GM19324 (cell line): ENCODE data around the gene NPIPA1.
"Not testable (repeated sequence)": the region's sequence is repeated elsewhere in the genome, so short reads cannot be mapped to it uniquely, and the experiment has no call there.

Source experiments
- ATAC-seq: cut with Tn5 transposase; IDR thresholded peaks from one replicate; pipeline ENCODE4 v1.9.1; 2021; ENCODE audit warnings: mild to moderate bottlenecking, moderate library complexity; ENCODE audit not compliant: unreplicated experiment, low FRiP score

The NPIPA1 gene

GRCh38 chr16:14937143-14937542 is at the start of gene NPIPA1:
Gene NPIPA1 (plus strand): TSS chr16:14937443. CDS start chr16:14937443, 0 bp downstream.
- not testable (repeated sequence) for ATAC-seq

DNA sequence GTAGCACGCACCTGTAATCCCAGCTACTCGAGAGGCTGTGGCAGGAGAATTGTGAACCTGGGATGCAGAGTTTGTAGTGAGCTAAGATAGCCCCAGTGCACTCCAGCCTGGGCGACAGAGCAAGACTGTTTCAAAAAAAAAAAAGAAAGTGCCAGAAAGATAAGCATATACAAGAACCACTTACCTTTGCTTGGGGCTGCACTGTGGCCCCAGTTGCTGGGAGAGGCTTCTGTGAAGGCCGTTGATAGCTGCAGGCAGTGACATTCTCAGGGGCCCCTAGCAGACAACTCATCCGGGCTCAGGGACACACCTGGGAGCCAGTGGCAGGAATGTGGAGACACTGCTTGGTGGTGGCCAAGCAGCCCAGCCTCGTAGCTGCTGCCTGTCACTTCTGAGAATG is 45.1 kb upstream of the NPIPA1 start:
- not testable (repeated sequence) for ATAC-seq

DNA sequence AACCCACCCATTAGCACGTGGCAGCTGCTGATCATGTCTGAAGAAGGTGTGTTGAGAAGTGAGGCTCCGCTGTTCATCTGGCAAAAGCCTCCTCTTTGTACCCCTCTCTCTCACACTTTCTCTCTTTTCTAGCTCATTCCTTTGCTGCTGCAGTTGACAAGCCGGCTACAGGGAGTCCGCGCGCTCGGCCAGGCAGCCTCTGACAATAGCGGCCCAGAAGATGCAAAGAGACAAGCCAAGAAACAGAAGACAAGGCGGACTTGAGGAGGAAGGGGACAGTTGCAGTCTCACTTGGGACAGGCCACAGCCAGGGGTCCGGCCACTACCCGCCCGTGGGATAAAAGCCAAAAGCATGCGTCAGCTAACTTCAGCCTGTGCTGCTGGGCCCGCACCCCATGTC is 41.9 kb upstream of the NPIPA1 start:
- ATAC-seq: not testable (repeated sequence)

GRCh38 chr16:14896023-14896422 is 41.2 kb upstream of the NPIPA1 start:
- not testable (repeated sequence) for ATAC-seq

DNA sequence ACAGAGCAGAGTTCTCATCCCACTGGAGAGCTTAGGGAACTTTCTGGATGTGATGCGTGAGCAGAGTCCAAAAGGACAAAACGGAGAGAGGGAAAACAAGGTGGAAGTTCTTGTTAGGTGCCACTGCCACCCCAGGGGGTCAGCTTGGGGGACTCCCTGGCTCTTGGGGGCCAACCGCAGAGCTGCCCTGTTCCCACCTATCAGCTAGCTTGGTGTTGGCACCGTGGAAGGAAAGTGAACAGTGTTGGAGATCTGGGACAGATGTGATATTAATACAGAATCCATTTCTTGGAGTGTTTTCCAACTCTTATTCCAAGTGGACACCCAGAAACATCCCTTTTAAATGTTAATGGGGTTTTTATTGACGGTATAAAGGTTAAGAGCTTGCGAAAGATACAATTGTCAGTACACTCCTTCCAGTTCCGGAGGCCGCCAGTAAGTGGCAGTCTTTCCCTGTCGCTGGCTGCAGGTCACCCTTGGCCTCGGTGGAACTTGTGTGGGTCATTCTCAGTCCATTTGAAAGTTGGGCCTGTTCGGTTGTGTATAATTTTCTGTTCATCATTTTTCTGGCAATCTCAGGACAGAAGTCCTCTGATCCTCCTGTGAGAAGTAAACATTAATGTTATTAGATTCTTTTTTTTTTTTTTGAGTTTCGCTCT is 40.1 kb upstream of the NPIPA1 start:
- not testable (repeated sequence) for ATAC-seq

DNA sequence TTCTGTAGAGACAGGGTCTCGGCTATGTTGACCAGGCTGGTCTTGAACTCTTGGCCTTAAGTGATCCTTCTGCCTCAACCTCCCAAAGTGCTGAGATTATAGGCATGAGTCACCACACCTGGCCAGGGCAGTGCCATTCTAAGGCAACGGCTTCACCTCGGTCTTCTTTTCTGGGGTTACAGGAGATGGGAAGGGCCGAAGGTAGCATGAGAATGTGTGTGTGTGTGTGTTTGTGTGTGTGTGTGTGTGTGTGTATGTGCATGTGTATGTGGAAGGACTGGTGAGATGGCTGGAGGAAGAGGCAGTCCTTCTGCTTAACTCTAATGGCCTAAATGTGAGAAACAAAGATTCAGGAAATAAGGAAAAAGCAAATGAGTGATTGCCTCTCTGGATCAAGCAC is 39.1 kb upstream of the NPIPA1 start:
- not testable (repeated sequence) for ATAC-seq

GRCh38 chr16:14903191-14903957 is 33.9 kb upstream of the NPIPA1 start:
- ATAC-seq: not testable (repeated sequence)

- not testable (repeated sequence) for ATAC-seq
Observed at GRCh38 chr16:14909744-14910143, 27.5 kb upstream of the NPIPA1 start.

- not testable (repeated sequence) for ATAC-seq
Observed at GRCh38 chr16:14910833-14911629, 26.2 kb upstream of the NPIPA1 start.

GRCh38 chr16:14911954-14912353 is 25.3 kb upstream of the NPIPA1 start:
- ATAC-seq: not testable (repeated sequence)

DNA sequence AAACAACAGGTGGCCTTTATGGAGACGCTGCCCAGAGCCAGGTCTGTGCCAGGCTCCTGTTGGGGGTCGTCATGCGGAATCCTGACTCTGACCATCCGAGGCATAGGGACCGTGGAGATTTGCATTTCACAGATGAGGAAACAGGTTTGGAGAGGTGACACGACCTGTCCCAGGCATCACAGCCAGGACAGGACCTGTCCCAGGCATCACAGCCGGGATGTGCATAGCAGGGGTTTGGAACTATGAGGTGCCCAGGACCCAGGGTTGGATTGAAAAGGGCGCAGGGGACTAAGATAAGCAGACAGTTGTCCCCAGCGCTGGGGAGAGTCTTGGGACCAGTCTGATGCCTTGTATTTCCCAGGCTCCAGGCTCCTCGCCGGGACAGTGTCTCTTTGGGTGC is 24.7 kb upstream of the NPIPA1 start:
- ATAC-seq: not testable (repeated sequence)

- not testable (repeated sequence) for ATAC-seq
Observed at GRCh38 chr16:14918504-14918903, 18.7 kb upstream of the NPIPA1 start.

- ATAC-seq: not testable (repeated sequence)
Observed at GRCh38 chr16:14919837-14920600, 17.2 kb upstream of the NPIPA1 start.

- ATAC-seq: not testable (repeated sequence)
Observed at GRCh38 chr16:14922285-14922684, 15.0 kb upstream of the NPIPA1 start.

DNA sequence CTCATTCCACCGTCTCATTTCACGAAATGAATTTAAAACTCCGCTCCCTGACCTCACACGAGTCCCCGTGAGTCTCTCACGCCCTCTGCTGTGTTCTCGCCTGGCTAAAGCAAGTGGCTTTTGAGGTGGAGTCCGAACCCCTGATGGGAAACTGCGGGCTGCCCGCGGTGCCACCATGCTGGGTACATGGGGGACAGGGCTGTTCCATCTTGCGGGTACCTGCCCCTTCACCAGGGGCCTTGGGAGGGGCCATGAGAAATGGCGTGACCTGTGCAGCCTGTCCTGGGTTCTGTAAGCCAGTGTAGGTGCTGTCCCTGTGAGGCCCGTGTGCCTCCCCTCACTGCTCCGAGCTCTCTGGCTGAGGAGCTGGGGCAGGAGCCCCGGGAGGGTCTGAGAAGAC is 14.3 kb upstream of the NPIPA1 start:
- ATAC-seq: not testable (repeated sequence)

DNA sequence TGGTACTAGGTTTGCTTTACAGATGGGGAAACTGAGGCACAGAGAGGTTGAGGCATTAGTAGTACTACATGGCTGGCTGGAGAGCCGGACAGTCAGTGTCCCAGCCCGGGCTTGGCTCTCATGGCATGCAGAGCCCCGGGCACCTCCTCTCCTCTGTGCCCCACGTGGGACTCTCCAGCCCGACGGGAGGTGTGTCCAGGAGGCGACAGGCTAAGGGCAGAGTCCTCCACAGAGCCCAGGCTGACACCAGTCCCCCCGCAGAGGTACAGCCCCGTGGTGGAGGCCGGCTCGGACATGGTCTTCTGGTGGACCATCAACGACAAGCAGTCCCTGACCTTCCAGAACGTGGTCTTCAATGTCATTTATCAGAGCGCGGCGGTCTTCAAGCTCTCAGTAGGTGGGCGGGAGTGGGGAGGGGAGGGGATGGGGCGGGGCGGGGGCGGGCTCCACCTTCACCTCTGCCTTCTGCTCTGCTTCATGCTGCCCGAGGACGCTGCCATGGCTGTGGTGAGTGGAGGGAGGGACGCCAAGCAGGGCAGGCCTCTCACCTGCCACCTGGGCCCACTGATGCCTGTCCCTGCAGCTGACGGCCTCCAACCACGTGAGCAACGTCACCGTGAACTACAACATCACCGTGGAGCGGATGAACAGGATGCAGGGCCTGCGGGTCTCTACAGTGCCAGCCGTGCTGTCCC is 13.7 kb upstream of the NPIPA1 start:
- not testable (repeated sequence) for ATAC-seq

GRCh38 chr16:14924359-14924758 is 12.9 kb upstream of the NPIPA1 start:
- not testable (repeated sequence) for ATAC-seq

- not testable (repeated sequence) for ATAC-seq
Observed at GRCh38 chr16:14924982-14925381, 12.3 kb upstream of the NPIPA1 start.

GRCh38 chr16:14928064-14928714 is 9.1 kb upstream of the NPIPA1 start:
- not testable (repeated sequence) for ATAC-seq
